Stimulated activated CD4-positive, alpha-beta T cell treated with anti-CD3 and anti-CD28 coated beads, Interleukin-2, amount 100 ng/mL, for 24 hours (primary cell): Measurements from ENCODE around the gene THSD4.
"Not testable (repeated sequence)": the region's sequence is repeated elsewhere in the genome, so short reads cannot be mapped to it uniquely, and the experiment has no call there.

ENCODE experiments used
- DNase-seq, 2 donors: peaks; one replicate each; pipeline ENCODE4 v3.0.0-alpha.2; 2020

The THSD4 gene

GRCh38 chr15:71125831-71126450 is 10.7 kb downstream of the THSD4 start:
- no peak for DNase-seq

- no peak for DNase-seq
Observed at GRCh38 chr15:71127083-71127482, 11.8 kb downstream of the THSD4 start.

- not testable (repeated sequence) for DNase-seq
Observed at GRCh38 chr15:71128159-71128558, 12.9 kb downstream of the THSD4 start.

- DNase-seq, result no peak
Observed at GRCh38 chr15:71128939-71129562, 13.8 kb downstream of the THSD4 start.

GRCh38 chr15:71129669-71130068 is 14.4 kb downstream of the THSD4 start:
- DNase-seq, result no peak

GRCh38 chr15:71131601-71132362 is 16.5 kb downstream of the THSD4 start:
- no peak for DNase-seq

- DNase-seq, result no peak
Observed at GRCh38 chr15:71133747-71134472, 18.6 kb downstream of the THSD4 start.

- no peak for DNase-seq
Observed at GRCh38 chr15:71136159-71136783, 21.0 kb downstream of the THSD4 start.

GRCh38 chr15:71136793-71137518 is 21.7 kb downstream of the THSD4 start:
- no peak for DNase-seq

- DNase-seq, result no peak
Observed at GRCh38 chr15:71138473-71138872, 23.2 kb downstream of the THSD4 start.

GRCh38 chr15:71139241-71139640 is 24.0 kb downstream of the THSD4 start:
- no peak for DNase-seq

GRCh38 chr15:71141572-71141971 is 26.3 kb downstream of the THSD4 start:
- DNase-seq, result no peak

GRCh38 chr15:71142780-71143179 is 27.5 kb downstream of the THSD4 start:
- DNase-seq, result no peak

GRCh38 chr15:71143373-71144310 is 28.4 kb downstream of the THSD4 start:
- no peak for DNase-seq

- DNase-seq, result no peak
Observed at GRCh38 chr15:71145648-71146047, 30.4 kb downstream of the THSD4 start.

- no peak for DNase-seq
Observed at GRCh38 chr15:71146580-71146982, 31.3 kb downstream of the THSD4 start.

GRCh38 chr15:71148048-71148447 is 32.8 kb downstream of the THSD4 start:
- no peak for DNase-seq

GRCh38 chr15:71149646-71150557 is 34.6 kb downstream of the THSD4 start:
- no peak for DNase-seq

GRCh38 chr15:71151081-71151480 is 35.8 kb downstream of the THSD4 start:
- DNase-seq, result no peak

GRCh38 chr15:71152542-71152941 is 37.3 kb downstream of the THSD4 start:
- DNase-seq, result no peak
